HG03108 (cell line): ENCODE results near the gene SASH1.

Experiments used
- ATAC-seq: cut with Tn5 transposase; IDR thresholded peaks from one replicate; pipeline ENCODE4 v1.9.1; 2021; ENCODE audit warnings: moderate library complexity; ENCODE audit not compliant: unreplicated experiment

The SASH1 gene

DNA sequence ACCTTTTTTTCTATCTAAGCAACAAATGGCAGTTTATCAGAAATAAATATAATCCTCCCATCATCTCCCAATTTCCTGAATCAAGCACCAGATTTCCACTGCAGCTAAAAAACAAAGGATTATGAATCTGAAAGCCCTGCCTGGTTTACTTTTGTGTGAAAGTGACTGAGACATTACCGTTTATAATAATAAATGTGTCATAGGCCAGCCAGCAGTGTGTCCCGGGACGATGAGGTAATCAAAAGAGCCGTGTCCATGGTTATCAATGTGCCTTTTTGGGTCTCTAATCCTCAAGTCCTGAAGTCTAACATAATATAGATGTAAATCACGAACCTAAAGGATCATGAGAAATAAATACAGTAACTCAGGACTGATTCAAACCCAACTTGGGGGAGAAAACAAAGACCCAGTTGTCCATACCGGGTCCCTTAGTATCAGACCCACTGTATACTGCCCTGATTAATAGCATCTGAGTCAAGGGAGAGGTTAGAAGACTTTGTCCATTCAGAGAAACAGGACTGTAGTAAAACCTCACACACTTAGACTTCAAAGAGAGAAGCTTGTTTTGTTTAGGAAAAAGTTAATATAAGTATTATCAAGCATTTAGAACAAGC, 149.1 kb downstream of the SASH1 start:
- no peak for ATAC-seq

- ATAC-seq, result no peak
These were observed 150.1 kb downstream of the SASH1 start for GRCh38 chr6:148492654-148493290.

GRCh38 chr6:148493424-148493823, 150.8 kb downstream of the SASH1 start:
- no peak for ATAC-seq

GRCh38 chr6:148494226-148494625, 151.6 kb downstream of the SASH1 start:
- no peak for ATAC-seq

GRCh38 chr6:148495029-148495428, 152.4 kb downstream of the SASH1 start:
- ATAC-seq, result no peak

DNA sequence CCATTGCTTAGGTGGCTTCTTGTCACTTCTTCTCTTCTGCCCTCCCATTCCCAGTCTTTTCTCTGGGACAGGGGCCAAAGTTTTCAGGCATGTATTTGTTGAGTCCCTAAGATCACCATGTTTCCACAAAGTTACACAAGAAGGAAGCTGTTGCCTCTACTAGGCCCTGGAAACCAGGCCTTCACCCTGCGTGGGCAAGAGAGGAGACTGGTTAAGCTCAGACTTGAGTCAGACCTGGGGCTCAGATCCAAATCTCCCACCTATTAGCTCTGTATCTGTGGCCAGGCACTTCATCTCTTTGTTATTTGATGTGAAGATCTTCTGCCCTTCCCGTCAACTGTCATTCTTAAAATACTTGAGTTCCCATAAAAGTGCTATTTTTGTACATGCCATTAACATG, 154.6 kb downstream of the SASH1 start:
- no peak for ATAC-seq

- no peak for ATAC-seq
These were observed 155.1 kb downstream of the SASH1 start for GRCh38 chr6:148497717-148498116.

GRCh38 chr6:148500402-148500801, 157.8 kb downstream of the SASH1 start:
- ATAC-seq, result no peak

GRCh38 chr6:148501178-148501590, 158.5 kb downstream of the SASH1 start:
- no peak for ATAC-seq

DNA sequence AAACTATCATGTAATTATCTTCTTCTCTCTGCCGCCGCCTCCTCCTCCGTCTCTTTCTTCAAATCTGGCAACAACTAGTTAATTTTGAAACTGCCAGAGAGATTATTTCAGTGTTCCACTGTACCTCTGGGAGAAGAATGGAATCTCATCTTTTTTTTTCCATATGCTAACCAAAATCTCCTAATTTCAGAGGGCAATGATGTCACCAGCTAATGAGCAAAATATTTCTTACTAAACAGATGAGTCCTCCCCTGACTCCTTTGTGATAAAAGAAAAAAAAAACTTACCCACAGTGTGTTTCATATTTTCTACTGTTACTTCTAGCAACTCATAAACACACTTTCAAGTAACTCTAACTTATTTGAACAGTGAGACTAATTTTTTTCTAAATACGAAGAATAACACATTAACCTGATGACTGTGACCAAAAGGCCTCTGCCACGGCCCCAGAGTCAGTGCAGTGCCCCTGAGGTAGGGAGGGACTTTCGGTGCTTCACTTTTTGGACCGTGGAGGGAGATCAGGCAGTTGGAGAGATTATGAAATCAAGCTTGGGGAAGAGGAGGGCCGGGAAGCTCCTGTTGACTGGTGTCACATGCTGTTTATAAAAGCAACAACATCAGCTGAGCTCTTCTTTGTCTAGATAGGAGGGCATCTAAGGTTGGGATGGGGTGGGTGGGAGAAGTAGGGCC, 159.6 kb downstream of the SASH1 start:
- ATAC-seq, result no peak

- no peak for ATAC-seq
These were observed 160.1 kb downstream of the SASH1 start for GRCh38 chr6:148502773-148503135.

GRCh38 chr6:148503703-148504102, 161.1 kb downstream of the SASH1 start:
- no peak for ATAC-seq

DNA sequence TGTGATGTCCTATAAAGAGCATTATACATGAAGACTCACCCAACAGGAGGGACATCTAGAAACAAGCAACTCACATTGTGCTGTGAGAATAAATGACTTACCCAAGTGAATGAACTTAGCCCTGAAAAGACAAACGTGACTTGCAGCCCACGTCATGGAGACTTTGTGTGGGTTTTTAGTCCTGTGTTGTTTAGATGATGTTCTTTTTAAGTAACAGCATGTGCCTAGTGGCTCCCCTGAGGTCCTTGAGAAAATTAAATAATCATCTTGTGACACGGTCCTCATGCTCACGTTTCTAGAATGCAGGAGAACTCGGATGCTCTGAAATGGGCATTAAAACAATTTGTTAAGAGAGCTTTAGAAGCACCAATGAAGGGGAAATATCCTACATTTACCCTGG, 165.1 kb downstream of the SASH1 start:
- no peak for ATAC-seq

DNA sequence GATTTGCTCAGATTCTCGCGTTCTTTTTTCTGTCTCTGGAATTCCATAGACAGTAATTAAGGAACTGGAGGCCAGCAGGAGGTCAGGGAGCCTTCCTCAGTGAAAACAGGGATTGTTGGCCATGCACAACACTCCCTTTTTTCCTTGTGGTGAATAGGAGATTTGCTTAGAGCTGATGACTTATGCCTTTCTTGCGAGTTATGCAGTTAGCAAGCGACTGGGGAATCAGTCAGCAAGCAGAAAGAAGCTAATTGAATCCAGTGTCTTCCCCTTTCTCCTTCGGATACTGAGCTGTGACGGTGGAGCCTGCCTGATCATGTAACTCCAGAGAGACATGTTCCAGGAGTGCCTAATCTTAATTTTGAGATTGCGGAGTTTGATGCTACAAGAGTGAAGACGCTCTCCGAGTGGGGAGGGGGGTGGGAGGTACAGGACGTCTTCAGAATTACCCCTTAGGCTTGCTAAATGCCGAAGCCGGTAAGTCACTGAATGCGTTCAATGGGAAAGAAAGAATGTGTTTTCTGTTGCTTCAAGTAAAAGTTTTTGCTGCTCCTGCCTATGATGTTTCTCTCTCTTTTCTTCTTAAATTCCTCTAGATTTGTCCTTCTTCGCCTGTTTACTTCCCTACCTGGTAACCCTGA, 165.9 kb downstream of the SASH1 start:
- no peak for ATAC-seq

GRCh38 chr6:148509119-148509799, 166.6 kb downstream of the SASH1 start:
- no peak for ATAC-seq

DNA sequence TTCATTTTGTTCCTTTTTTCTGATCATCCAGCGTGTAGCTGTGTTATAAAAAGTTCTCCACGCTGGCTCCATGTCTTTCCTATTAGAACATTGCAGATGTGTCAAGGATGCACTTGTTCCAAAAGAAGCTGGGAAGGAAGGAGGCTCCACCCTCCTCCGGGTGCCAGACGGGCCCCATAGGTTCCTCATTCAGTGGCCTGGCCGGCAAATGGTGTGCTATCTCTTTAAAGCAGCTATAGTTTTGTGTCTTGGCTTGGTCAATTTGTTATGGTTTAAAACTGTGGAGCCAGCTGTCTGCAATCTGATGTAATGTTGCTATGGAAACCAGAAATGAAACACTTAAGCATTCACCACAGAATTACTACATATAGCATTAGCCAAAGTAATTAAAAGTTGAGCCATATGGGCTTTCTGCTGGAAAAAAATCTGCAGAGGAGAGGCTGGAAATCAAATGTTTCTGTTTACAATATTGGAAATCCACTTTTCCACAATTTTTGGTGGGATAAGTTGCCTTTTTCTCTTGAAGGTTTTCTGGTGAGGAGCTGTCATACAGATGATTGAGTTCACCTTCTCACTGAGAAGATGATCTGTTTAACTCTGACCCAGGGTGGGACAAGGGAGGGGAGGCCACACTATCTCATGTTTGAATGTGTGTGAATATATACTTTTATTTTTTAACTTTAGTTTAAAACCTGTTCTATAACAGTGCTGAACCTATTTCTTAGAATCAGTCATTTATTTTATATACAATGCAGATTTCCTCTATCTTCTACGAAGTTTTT, 167.4 kb downstream of the SASH1 start:
- peak; percentile 77 for ATAC-seq

- ATAC-seq, result no peak
These were observed 170.8 kb downstream of the SASH1 start for GRCh38 chr6:148513145-148514071.

GRCh38 chr6:148514091-148514845, 171.6 kb downstream of the SASH1 start:
- ATAC-seq, result no peak

DNA sequence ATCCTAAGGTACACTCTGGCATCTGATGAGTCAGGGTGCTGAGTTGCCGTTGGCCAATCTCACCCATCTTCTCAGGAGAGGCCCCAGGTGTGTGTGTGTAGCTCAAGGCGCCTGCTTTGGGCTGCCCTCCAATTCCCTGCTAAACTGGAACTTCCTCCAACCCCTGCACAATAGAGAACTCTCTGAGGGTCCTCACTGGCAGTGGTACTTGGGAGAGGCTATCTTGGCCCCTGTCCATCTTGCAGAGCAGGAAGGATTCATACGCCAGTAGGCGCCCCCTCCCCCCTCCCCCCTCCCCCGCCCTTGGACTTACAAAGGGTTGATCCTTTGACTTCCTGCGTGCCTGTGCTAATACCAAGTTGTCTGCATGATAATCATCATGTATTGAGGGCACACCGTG, 173.6 kb downstream of the SASH1 start:
- no peak for ATAC-seq
